ENCODE measurements around the gene ANKLE2. TPM values are rescaled to one million over a fixed set of nuclear protein-coding genes. Genes with fewer than 3 reads are reported as not detected.

ANKLE2 gene
- total RNA-seq, 4 donors from 2014 or later: 57.9 to 94.5 (median 60.5) TPM

GRCh38 chr12:132717531-132718387, 43.9 kb downstream of the ANKLE2 start:
- DNase-seq (ENCODE audit: low spot score in 2 of 2): no peak
- 94 to 97% methylated on average over 54 to 59 of the region's 61 CpGs for WGBS, 2 donors
- no peak for TF ChIP-seq POLR2A (IDR thresholded peaks at IDR 0.05)
- no peak for TF ChIP-seq CTCF (IDR thresholded peaks at IDR 0.05)
- no peak overlapping the region for H3K4me3 ChIP-seq (ENCODE audit: low read depth, poor library complexity, severe bottlenecking)
- intact Hi-C loops (cut with DNase I; ENCODE audit: low total_unique reads): no loop called here

- intact Hi-C loops (cut with DNase I; ENCODE audit: low total_unique reads): no loop called here
- WGBS, 2 donors: 87 to 91% methylated on average over 17 of the region's 17 CpGs
These were observed 44.6 kb downstream of the ANKLE2 start for GRCh38 chr12:132717011-132717410.

GRCh38 chr12:132716356-132716755, 45.3 kb downstream of the ANKLE2 start:
- intact Hi-C loops (cut with DNase I; ENCODE audit: low total_unique reads): no loop called here
- DNase-seq (ENCODE audit: low spot score in 2 of 2): no peak

More at GRCh38 chr12:132717011-132717410, 44.6 kb downstream of the ANKLE2 start:
- no peak overlapping the region for H3K4me3 ChIP-seq (ENCODE audit: low read depth, poor library complexity, severe bottlenecking)
- no peak for TF ChIP-seq CTCF (IDR thresholded peaks at IDR 0.05)
- TF ChIP-seq POLR2A (IDR thresholded peaks at IDR 0.05): no peak
- no peak for DNase-seq (ENCODE audit: low spot score in 2 of 2)

GRCh38 chr12:132715874-132716273, 45.8 kb downstream of the ANKLE2 start:
- no peak for DNase-seq (ENCODE audit: low spot score in 2 of 2)
- 82 to 90% methylated on average over 9 of the region's 9 CpGs for WGBS, 2 donors
- H3K4me3 ChIP-seq (ENCODE audit: low read depth, poor library complexity, severe bottlenecking): no peak overlapping the region
- intact Hi-C loops (cut with DNase I; ENCODE audit: low total_unique reads): no loop called here
- TF ChIP-seq CTCF (IDR thresholded peaks at IDR 0.05) (no peak), POLR2A (IDR thresholded peaks at IDR 0.05) (no peak)

More at GRCh38 chr12:132716356-132716755, 45.3 kb downstream of the ANKLE2 start:
- H3K4me3 ChIP-seq (ENCODE audit: low read depth, poor library complexity, severe bottlenecking): no peak overlapping the region
- WGBS, 2 donors: 77 to 95% methylated on average over 11 of the region's 11 CpGs
- TF ChIP-seq CTCF (IDR thresholded peaks at IDR 0.05) (no peak), POLR2A (IDR thresholded peaks at IDR 0.05) (no peak)

- H3K4me3 ChIP-seq (ENCODE audit: low read depth, poor library complexity, severe bottlenecking): no peak overlapping the region
- DNase-seq (ENCODE audit: low spot score in 2 of 2): no peak
- intact Hi-C loops (cut with DNase I; ENCODE audit: low total_unique reads): no loop called here
- no peak for TF ChIP-seq CTCF (IDR thresholded peaks at IDR 0.05)
- TF ChIP-seq POLR2A (IDR thresholded peaks at IDR 0.05): no peak
- WGBS, 2 donors: 52 to 71% methylated on average over 2 of the region's 2 CpGs
These were observed 48.5 kb downstream of the ANKLE2 start for GRCh38 chr12:132713123-132713522.

All from lower leg skin (tissue), 4 donors.